Naive thymus-derived CD8-positive, alpha-beta T cell (primary cell): Measurements from ENCODE around the gene COPG1. TPM values are rescaled to one million over a fixed set of nuclear protein-coding genes. Genes with fewer than 3 reads are reported as not detected.

Experiments
- ATAC-seq, 2 donors: fragments of 150-1000 bp; cut with Tn5 transposase in 1 of 2; sonication (Bioruptor Pico), chemical (Tn5 transposase) in 1 of 2; 1 replicate in 1 of 2; 2 replicates in 1 of 2; pipeline ENCODE4 v1.10.0; 2021; ENCODE audit warnings: mild to moderate bottlenecking in 2 of 2, moderate library complexity in 2 of 2
- POLR2A ChIA-PET: fragments of 350-600 bp; sonication (Branson Sonifier 250); formaldehyde crosslinking; loops from one replicate; lab custom pipeline; 2021; ENCODE audit warnings: antibody characterized with exemption; lab: Charles Lee
- DNase-seq, 10 donors: peaks; one replicate each; pipeline versions ENCODE4 v3.0.0 to v3.0.0-alpha.2; 2020 to 2022
- H3K27ac Mint-ChIP-seq, 10 donors: one replicate each; pipeline ENCODE4 v1.8.0; 2020 to 2022; ENCODE audit warnings: mild to moderate bottlenecking in 10 of 10, mixed read lengths in 10 of 10, moderate library complexity in 4 of 10, inconsistent platforms in 1 of 10
- H3K27me3 Mint-ChIP-seq, 5 donors: one replicate each; pipeline ENCODE4 v1.8.0; 2021 to 2022; ENCODE audit warnings: mixed read lengths in 5 of 5
- H3K36me3 Mint-ChIP-seq, 3 donors: one replicate each; pipeline ENCODE4 v1.8.0; 2020 to 2022; ENCODE audit warnings: mixed read lengths in 3 of 3, mild to moderate bottlenecking in 2 of 3, inconsistent platforms in 1 of 3
- H3K4me1 Mint-ChIP-seq, 4 donors: one replicate each; pipeline ENCODE4 v1.8.0; 2021 to 2022; ENCODE audit warnings: mixed read lengths in 4 of 4
- H3K4me3 Mint-ChIP-seq, 10 donors: one replicate each; pipeline ENCODE4 v1.8.0; 2020 to 2022; ENCODE audit warnings: mild to moderate bottlenecking in 10 of 10, mixed read lengths in 10 of 10, moderate library complexity in 6 of 10, inconsistent platforms in 1 of 10
- H3K9me3 Mint-ChIP-seq, 9 donors: one replicate each; pipeline ENCODE4 v1.8.0; 2020 to 2022; ENCODE audit warnings: mixed read lengths in 9 of 9, mild to moderate bottlenecking in 3 of 9, inconsistent platforms in 1 of 9, moderate library complexity in 1 of 9
- microRNA-seq: library from miRNA; unstranded; fragments of <30 nt; microRNA quantifications from one replicate; pipeline ENCODE4 v1.2.0, GENCODE V29; 2022; ENCODE audit warnings: borderline microRNAs expressed
- polyA plus RNA-seq, 3 donors: library from polyadenylated mRNA; unstranded; fragments of 300-500 nt; fragmentation: Illumina TruSeq; gene quantifications; one replicate each; pipeline ENCODE4 v1.2.3, GENCODE V29; 2021
- total RNA-seq, 8 experiments: library from RNA in 2 of 8; stranded (reverse) in 2 of 8; gene quantifications; one replicate each; pipeline ENCODE4 v1.2.3 and lab custom pipeline; 2021 to 2026

The COPG1 gene
- total and polyA plus RNA-seq, 5 experiments from 2014 or later: 54.0 to 113 (median 75.5) TPM

- Mint-ChIP-seq H3K9me3 (no peaks in the 10 kb centered on the region), H3K27me3 (no peaks in the 10 kb centered on the region)
- POLR2A ChIA-PET: interaction anchor here (2.5 kb wide), 1 partner anchor 10 kb away, joined by 15 read pairs; a partner anchor contains a TSS
These were observed 77.2 kb downstream of the COPG1 start for GRCh38 chr3:129326595-129326994.

More at GRCh38 chr3:129326595-129326994, 77.2 kb downstream of the COPG1 start:
- H3K4me1 Mint-ChIP-seq: peaks cover 0 to 7% (median 0%) of the 10 kb centered on the region in 4 donors
- DNase-seq (peak in 1 of 10 donors; percentile 16), ATAC-seq (no peak)
- H3K36me3 Mint-ChIP-seq: no peaks in the 10 kb centered on the region
- H3K4me3 Mint-ChIP-seq: no peak overlapping the region
- H3K27ac Mint-ChIP-seq: no peak overlapping the region

Small RNA genes lying within 50 kb of the gene (microRNA-seq; reads per million reads assigned to microRNA genes)
- not detected for gene MIR6826

Other genes starting within 250 kb of the COPG1 start
- gene EFCC1, start 248.3 kb upstream of the COPG1 start, total RNA-seq: under 1 TPM; 0.52 to 0.69 TPM
- gene EFCC1, start 248.3 kb upstream of the COPG1 start, polyA plus RNA-seq: under 1 TPM; 0.21 to 0.47 (median 0.32) TPM
- not detected for gene GP9, start 188.8 kb upstream of the COPG1 start, total RNA-seq
- gene GP9, start 188.8 kb upstream of the COPG1 start, polyA plus RNA-seq: not detected
- 100 to 1,000 TPM; 122 to 130 TPM for gene RAB43, start 127.8 kb upstream of the COPG1 start, total RNA-seq
- gene RAB43, start 127.8 kb upstream of the COPG1 start, polyA plus RNA-seq: 10 to 100 TPM; 15.7 to 43.1 (median 27.5) TPM
- gene ISY1, start 88.5 kb upstream of the COPG1 start, total RNA-seq: 10 to 100 TPM; 47.1 to 47.2 TPM
- gene ISY1, start 88.5 kb upstream of the COPG1 start, polyA plus RNA-seq: 100 to 1,000 TPM; 101 to 119 (median 107) TPM
- gene CNBP, start 65.7 kb upstream of the COPG1 start, total RNA-seq: 100 to 1,000 TPM; 403 to 421 TPM
- gene CNBP, start 65.7 kb upstream of the COPG1 start, polyA plus RNA-seq: 100 to 1,000 TPM; 843 to 960 (median 927) TPM
- 10 to 100 TPM; 54.5 to 62.2 TPM for gene HMCES, start 29.3 kb downstream of the COPG1 start, total RNA-seq
- 100 to 1,000 TPM in 1 of 3 donors, 10 to 100 TPM in 2; 82.2 to 112 (median 83.9) TPM for gene HMCES, start 29.3 kb downstream of the COPG1 start, polyA plus RNA-seq
- 1 to 10 TPM; 1.6 to 2.3 TPM for gene EFCAB12, start 179.0 kb downstream of the COPG1 start, total RNA-seq
- under 1 TPM in 2 of 3 donors, not detected in 1; 0.16 to 0.20 TPM for gene EFCAB12, start 179.0 kb downstream of the COPG1 start, polyA plus RNA-seq
- gene MBD4, start 190.3 kb downstream of the COPG1 start, total RNA-seq: 10 to 100 TPM; 58.2 to 61.1 TPM
- gene MBD4, start 190.3 kb downstream of the COPG1 start, polyA plus RNA-seq: 10 to 100 TPM; 33.6 to 40.0 (median 35.9) TPM
- gene IFT122, start 190.6 kb downstream of the COPG1 start, total RNA-seq: 10 to 100 TPM; 22.9 to 25.2 TPM
- gene IFT122, start 190.6 kb downstream of the COPG1 start, polyA plus RNA-seq: 1 to 10 TPM; 3.3 to 6.5 (median 3.5) TPM